ENCODE data around the gene CALCOCO1. TPM values are rescaled to one million over a fixed set of nuclear protein-coding genes. Genes with fewer than 3 reads are reported as not detected.

Gene CALCOCO1
- total RNA-seq, 1 experiment from 2014 or later = 20.4 TPM

DNA sequence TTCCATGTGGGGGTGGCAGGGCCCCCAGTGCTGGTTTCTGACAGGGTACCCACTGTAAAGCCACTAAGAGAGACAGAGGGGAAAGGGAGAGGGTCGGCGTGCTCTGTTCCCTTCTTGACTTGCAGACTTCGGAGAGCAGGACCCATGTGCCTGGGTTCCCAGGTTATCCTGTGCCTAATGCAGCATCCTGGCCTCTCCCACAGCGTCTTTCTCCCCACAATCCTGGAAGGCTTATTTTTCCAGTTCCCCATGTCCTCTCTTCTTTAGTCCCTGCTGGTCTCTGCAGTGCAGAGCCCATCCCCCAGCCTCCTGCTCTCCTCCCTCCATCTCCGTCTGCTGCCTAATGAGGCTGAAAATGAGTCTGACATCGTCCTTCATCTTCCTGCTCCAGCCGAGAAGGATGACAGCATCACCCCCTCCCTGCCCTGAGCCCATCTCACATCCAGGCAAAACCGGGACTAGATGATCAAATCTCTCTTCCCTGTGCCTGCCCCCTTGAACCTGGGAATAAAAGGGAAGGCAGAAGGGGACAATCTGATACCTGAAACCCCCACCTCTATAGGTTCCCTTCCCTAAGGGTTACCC, 15.1 kb downstream of the CALCOCO1 start:
- no peak overlapping the region for H2AFZ ChIP-seq (ENCODE audit: low read length)
- no peaks in the 10 kb centered on the region for H3K4me1 ChIP-seq (ENCODE audit: insufficient read depth, low read length)
- ChIA-PET CTCF (no interaction called here), POLR2A (ENCODE audit: unreplicated experiment) (no interaction called here)
- TF ChIP-seq, protein P1, sequence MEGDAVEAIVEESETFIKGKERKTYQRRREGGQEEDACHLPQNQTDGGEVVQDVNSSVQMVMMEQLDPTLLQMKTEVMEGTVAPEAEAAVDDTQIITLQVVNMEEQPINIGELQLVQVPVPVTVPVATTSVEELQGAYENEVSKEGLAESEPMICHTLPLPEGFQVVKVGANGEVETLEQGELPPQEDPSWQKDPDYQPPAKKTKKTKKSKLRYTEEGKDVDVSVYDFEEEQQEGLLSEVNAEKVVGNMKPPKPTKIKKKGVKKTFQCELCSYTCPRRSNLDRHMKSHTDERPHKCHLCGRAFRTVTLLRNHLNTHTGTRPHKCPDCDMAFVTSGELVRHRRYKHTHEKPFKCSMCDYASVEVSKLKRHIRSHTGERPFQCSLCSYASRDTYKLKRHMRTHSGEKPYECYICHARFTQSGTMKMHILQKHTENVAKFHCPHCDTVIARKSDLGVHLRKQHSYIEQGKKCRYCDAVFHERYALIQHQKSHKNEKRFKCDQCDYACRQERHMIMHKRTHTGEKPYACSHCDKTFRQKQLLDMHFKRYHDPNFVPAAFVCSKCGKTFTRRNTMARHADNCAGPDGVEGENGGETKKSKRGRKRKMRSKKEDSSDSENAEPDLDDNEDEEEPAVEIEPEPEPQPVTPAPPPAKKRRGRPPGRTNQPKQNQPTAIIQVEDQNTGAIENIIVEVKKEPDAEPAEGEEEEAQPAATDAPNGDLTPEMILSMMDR (conservative IDR thresholded peaks at IDR 0.05; ENCODE audit: low read depth, low read length) = no peak
- no peak for TF ChIP-seq EZH2phosphoT487 (IDR thresholded peaks at IDR 0.05; ENCODE audit: borderline replicate concordance, low read length)
- no peak for TF ChIP-seq EZH2 (IDR thresholded peaks at IDR 0.05; ENCODE audit: low read length, unreplicated experiment)
- no peaks in the 10 kb centered on the region for H3F3A ChIP-seq (ENCODE audit: low read length, unreplicated experiment)
- H3K9me2 ChIP-seq (replicated peaks; ENCODE audit: low read length) = no peaks in the 10 kb centered on the region
- no peak overlapping the region for H3K9ac ChIP-seq (ENCODE audit: low read length)
- intact Hi-C loops (cut with micrococcal nuclease) = no loop called here
- H3K27ac ChIP-seq (ENCODE audit: low read length) = no peak overlapping the region
- H3K4me2 ChIP-seq (ENCODE audit: low read length) = no peak overlapping the region
- no peak overlapping the region for H3K4me3 ChIP-seq (ENCODE audit: low read length)
- no peak for ATAC-seq
- no TSS peak for BruUV-seq (replicated peaks)
- DNase-seq = no peak
- no peaks in the 10 kb centered on the region for H3K79me2 ChIP-seq (ENCODE audit: low read length)
- H3K9me3 ChIP-seq (ENCODE audit: low read length) = no peaks in the 10 kb centered on the region
- 0 out of 2 replicates have a peak, but pooled peaks cover 3% of the 10 kb centered on the region for H3K27me3 ChIP-seq (ENCODE audit: low read length)
- no peaks in the 10 kb centered on the region for H3K36me3 ChIP-seq (ENCODE audit: low read depth, low read length)
- no peaks in the 10 kb centered on the region for H4K20me1 ChIP-seq (ENCODE audit: low read length)

DNA sequence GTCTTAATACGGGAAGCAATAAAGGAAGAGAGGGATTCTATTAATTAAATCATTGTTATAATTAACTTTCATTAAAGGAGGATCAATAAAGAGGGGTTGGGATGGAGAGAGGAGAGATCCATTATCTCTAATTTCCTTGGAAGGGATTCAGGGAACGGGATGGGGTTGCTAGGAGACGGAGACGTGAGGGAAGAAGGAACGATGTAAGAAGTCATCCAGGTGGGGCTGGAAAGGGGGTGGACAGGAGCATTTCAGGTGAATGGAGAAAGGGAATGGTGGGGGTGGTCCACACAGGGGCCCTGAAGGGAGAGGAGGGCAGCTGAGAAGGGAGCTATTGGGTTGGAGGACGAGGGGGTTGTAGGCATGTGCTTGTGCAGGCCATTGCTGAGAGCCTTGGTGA, 17.2 kb downstream of the CALCOCO1 start:
- Histone ChIP-seq H3K9me3 (ENCODE audit: low read length) (no peaks in the 10 kb centered on the region), H3K4me3 (ENCODE audit: low read length) (no peak overlapping the region), H2AFZ (ENCODE audit: low read length) (no peak overlapping the region), H3K79me2 (ENCODE audit: low read length) (no peaks in the 10 kb centered on the region), H4K20me1 (ENCODE audit: low read length) (no peaks in the 10 kb centered on the region), H3K4me2 (ENCODE audit: low read length) (no peak overlapping the region), H3K27me3 (ENCODE audit: low read length) (0 out of 2 replicates have a peak, but pooled peaks cover 3% of the 10 kb centered on the region), H3K4me1 (ENCODE audit: insufficient read depth, low read length) (no peaks in the 10 kb centered on the region), H3K36me3 (ENCODE audit: low read depth, low read length) (no peaks in the 10 kb centered on the region), H3K9me2 (replicated peaks; ENCODE audit: low read length) (no peaks in the 10 kb centered on the region), H3F3A (ENCODE audit: low read length, unreplicated experiment) (no peaks in the 10 kb centered on the region), H3K9ac (ENCODE audit: low read length) (no peak overlapping the region), H3K27ac (ENCODE audit: low read length) (no peak overlapping the region)
- DNase-seq = no peak
- ATAC-seq = no peak
- TF ChIP-seq EZH2phosphoT487 (IDR thresholded peaks at IDR 0.05; ENCODE audit: borderline replicate concordance, low read length) = no peak
- no peak for TF ChIP-seq EZH2 (IDR thresholded peaks at IDR 0.05; ENCODE audit: low read length, unreplicated experiment)
- TF ChIP-seq, protein P1 (conservative IDR thresholded peaks at IDR 0.05; ENCODE audit: low read depth, low read length) = no peak
- intact Hi-C loops (cut with micrococcal nuclease) = no loop called here
- POLR2A ChIA-PET (ENCODE audit: unreplicated experiment) = no interaction called here
- CTCF ChIA-PET = no interaction called here
- BruUV-seq (replicated peaks) = no TSS peak

DNA sequence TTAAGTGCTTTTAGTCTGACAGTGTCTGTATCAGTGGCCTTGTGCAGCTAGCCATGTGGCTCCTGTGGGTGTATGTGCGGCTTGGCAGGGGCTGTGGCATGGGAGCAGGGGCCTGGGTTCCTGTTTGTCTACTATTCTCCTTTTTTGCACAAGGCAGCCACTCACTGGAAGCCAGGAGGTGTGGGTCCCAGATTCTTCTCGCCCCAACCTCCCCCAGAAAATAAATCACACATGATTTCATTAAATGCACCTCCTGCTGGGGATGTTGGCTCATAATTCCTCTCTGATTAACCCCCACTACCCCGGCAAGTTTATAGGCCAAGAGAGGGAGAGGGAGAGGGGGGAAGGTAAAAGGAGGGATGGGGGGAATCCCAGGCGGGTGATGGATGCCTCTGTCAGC, 17.6 kb downstream of the CALCOCO1 start:
- CTCF ChIA-PET = interaction anchor here (0.9 kb wide), 1 partner anchor 24 kb away, joined by 3 read pairs; no protein-coding TSS in a partner anchor
- DNase-seq = no peak
- ATAC-seq = no peak
- no peak overlapping the region for H3K4me2 ChIP-seq (ENCODE audit: low read length)
- H3K9ac ChIP-seq (ENCODE audit: low read length) = no peak overlapping the region
- 0 out of 2 replicates have a peak, but pooled peaks cover 3% of the 10 kb centered on the region for H3K27me3 ChIP-seq (ENCODE audit: low read length)
- no peak overlapping the region for H3K27ac ChIP-seq (ENCODE audit: low read length)
- H3K36me3 ChIP-seq (ENCODE audit: low read depth, low read length) = no peaks in the 10 kb centered on the region
- no peaks in the 10 kb centered on the region for H3K9me2 ChIP-seq (replicated peaks; ENCODE audit: low read length)
- no peaks in the 10 kb centered on the region for H3K79me2 ChIP-seq (ENCODE audit: low read length)
- no peaks in the 10 kb centered on the region for H3K9me3 ChIP-seq (ENCODE audit: low read length)
- no peaks in the 10 kb centered on the region for H3F3A ChIP-seq (ENCODE audit: low read length, unreplicated experiment)
- no peak overlapping the region for H2AFZ ChIP-seq (ENCODE audit: low read length)
- intact Hi-C loops (cut with micrococcal nuclease) = no loop called here
- no peaks in the 10 kb centered on the region for H3K4me1 ChIP-seq (ENCODE audit: insufficient read depth, low read length)
- BruUV-seq (replicated peaks) = no TSS peak
- TF ChIP-seq EZH2 (IDR thresholded peaks at IDR 0.05; ENCODE audit: low read length, unreplicated experiment) = no peak
- no peak for TF ChIP-seq EZH2phosphoT487 (IDR thresholded peaks at IDR 0.05; ENCODE audit: borderline replicate concordance, low read length)
- TF ChIP-seq, protein P1 (conservative IDR thresholded peaks at IDR 0.05; ENCODE audit: low read depth, low read length) = no peak
- H3K4me3 ChIP-seq (ENCODE audit: low read length) = no peak overlapping the region
- POLR2A ChIA-PET (ENCODE audit: unreplicated experiment) = no interaction called here
- H4K20me1 ChIP-seq (ENCODE audit: low read length) = no peaks in the 10 kb centered on the region
